Glutamatergic neuron (in vitro differentiated cells): ENCODE results near the gene PLXDC2. TPM values are rescaled to one million over a fixed set of nuclear protein-coding genes. Genes with fewer than 3 reads are reported as not detected.

Experiments
- DNase-seq: peaks from one replicate; pipeline ENCODE4 v3.0.0; 2022
- H3K27ac Mint-ChIP-seq: one replicate; pipeline ENCODE4 v1.8.0; 2020; ENCODE audit warnings: mild to moderate bottlenecking, mixed read lengths, inconsistent platforms; ENCODE audit not compliant: unreplicated experiment
- H3K27me3 Mint-ChIP-seq: one replicate; pipeline ENCODE4 v1.8.0; 2020; ENCODE audit warnings: mild to moderate bottlenecking, moderate library complexity, mixed read lengths, inconsistent platforms; ENCODE audit not compliant: unreplicated experiment
- H3K36me3 Mint-ChIP-seq: one replicate; pipeline ENCODE4 v1.8.0; 2020; ENCODE audit warnings: mild to moderate bottlenecking, mixed read lengths, inconsistent platforms; ENCODE audit not compliant: unreplicated experiment
- H3K4me1 Mint-ChIP-seq: one replicate; pipeline ENCODE4 v1.8.0; 2020; ENCODE audit warnings: mild to moderate bottlenecking, low read depth, mixed read lengths, inconsistent platforms; ENCODE audit not compliant: unreplicated experiment
- H3K4me3 Mint-ChIP-seq: one replicate; pipeline ENCODE4 v1.8.0; 2020; ENCODE audit warnings: mild to moderate bottlenecking, mixed read lengths, inconsistent platforms; ENCODE audit not compliant: unreplicated experiment
- H3K9me3 Mint-ChIP-seq: one replicate; pipeline ENCODE4 v1.8.0; 2020; ENCODE audit warnings: mild to moderate bottlenecking, moderate library complexity, mixed read lengths, inconsistent platforms; ENCODE audit not compliant: unreplicated experiment
- total RNA-seq: library from RNA; stranded (reverse); fragmentation: NEBNext Ultra II Directional; extraction: Animal tissue kit (Norgen Biotek cat#: 25700); gene quantifications from one replicate; pipeline ENCODE4 v1.2.1, GENCODE V29; 2021; ENCODE audit not compliant: unreplicated experiment
- TF ChIP-seq, protein P1 (sequence below): fragments of 200-600 bp; sonication (generic); IDR thresholded peaks from one replicate; pipeline ENCODE4 v1.5.0; 2021; ENCODE audit not compliant: partially characterized antibody, unreplicated experiment

PLXDC2 gene
- total RNA-seq, 1 donor from 2014 or later: 3.9 TPM

DNA sequence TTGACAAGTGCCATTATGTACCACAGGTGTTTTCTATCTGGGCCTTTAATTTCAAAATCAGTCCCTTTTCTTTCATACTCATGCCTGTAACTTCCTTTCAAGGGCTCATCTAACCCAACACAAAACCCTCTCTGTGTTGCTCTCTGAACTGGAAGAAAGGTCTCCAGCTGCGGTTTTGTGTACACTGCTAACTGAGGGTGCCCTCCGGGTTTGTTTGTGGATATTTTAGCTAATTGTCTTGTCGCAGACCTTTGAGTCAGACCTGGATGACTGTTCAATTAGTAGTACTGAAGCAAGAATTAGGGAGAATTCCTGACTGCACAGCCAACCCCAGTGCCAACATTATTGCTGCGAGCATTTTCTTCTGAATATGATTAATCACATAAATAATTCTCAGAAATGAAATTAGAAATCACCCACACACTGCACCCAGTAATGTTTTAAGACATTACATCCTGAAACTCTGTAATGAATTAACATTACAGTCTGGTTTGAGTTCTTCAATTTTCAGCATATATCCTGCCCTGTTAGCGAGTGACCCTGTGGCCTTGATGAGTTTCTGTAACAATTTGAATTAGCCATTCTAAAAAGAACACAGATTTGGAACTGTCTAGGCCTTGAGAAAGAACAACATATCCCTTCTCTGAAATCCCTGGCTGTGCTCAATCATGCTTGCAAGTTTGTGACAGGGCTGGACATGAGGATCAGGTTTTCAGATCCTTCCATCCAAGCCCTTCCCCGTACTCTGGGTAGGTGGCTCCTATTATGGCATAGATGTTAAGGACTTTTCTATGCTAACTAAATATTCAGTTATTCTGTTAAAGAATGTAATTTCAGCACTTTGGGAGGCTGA is 460.1 kb downstream of the PLXDC2 start:
- Mint-ChIP-seq H3K9me3 (no peaks in the 10 kb centered on the region), H3K27ac (no peak overlapping the region), H3K4me1 (no peaks in the 10 kb centered on the region), H3K27me3 (no peaks in the 10 kb centered on the region), H3K4me3 (no peak overlapping the region), H3K36me3 (no peaks in the 10 kb centered on the region)
- TF ChIP-seq, protein P1, sequence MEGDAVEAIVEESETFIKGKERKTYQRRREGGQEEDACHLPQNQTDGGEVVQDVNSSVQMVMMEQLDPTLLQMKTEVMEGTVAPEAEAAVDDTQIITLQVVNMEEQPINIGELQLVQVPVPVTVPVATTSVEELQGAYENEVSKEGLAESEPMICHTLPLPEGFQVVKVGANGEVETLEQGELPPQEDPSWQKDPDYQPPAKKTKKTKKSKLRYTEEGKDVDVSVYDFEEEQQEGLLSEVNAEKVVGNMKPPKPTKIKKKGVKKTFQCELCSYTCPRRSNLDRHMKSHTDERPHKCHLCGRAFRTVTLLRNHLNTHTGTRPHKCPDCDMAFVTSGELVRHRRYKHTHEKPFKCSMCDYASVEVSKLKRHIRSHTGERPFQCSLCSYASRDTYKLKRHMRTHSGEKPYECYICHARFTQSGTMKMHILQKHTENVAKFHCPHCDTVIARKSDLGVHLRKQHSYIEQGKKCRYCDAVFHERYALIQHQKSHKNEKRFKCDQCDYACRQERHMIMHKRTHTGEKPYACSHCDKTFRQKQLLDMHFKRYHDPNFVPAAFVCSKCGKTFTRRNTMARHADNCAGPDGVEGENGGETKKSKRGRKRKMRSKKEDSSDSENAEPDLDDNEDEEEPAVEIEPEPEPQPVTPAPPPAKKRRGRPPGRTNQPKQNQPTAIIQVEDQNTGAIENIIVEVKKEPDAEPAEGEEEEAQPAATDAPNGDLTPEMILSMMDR: no peak
- no peak for DNase-seq

DNA sequence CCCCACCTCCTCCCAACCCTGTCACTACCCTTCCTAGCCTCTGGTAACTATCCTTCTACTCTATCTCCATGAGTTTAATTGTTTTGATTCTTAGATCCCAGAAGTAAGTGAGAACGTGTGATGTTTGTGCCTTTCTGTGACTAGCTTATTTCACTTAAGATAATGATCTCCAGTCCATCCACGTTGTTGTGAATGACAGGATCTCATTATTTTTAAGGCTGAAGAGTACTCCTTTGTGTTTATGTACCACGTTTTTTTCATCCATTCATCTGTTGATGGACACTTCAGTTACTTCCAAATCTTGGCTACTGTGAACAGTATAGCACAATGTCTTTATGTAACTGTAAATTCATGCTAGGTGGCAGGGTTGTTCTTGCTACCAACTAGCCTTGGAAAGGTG is 461.6 kb downstream of the PLXDC2 start:
- Mint-ChIP-seq H3K36me3 (no peaks in the 10 kb centered on the region), H3K27ac (no peak overlapping the region), H3K27me3 (no peaks in the 10 kb centered on the region), H3K4me3 (no peak overlapping the region), H3K9me3 (no peaks in the 10 kb centered on the region), H3K4me1 (no peaks in the 10 kb centered on the region)
- no peak for DNase-seq
- TF ChIP-seq, protein P1: no peak

DNA sequence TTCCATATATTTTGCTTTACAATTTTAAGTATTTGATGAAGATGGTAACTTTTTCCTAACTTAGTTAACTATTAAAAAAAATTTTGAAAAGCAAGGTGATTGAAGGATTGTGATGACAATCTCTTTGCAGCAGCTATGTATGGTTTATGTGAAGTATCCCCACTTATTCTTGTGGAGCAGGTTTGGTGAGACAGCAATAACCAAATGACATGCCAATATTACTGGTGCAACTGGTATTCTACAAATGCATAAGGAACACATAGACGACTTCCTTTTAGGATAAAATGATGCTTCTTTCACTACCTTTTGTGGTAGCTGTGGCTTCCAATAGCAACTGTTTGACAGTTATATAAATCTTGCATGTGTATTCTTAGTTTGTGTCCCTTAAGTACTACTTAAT is 465.3 kb downstream of the PLXDC2 start:
- no peak overlapping the region for H3K27ac Mint-ChIP-seq
- H3K36me3 Mint-ChIP-seq: no peaks in the 10 kb centered on the region
- TF ChIP-seq, protein P1: no peak
- no peaks in the 10 kb centered on the region for H3K27me3 Mint-ChIP-seq
- no peaks in the 10 kb centered on the region for H3K4me1 Mint-ChIP-seq
- DNase-seq: no peak
- H3K9me3 Mint-ChIP-seq: no peaks in the 10 kb centered on the region
- H3K4me3 Mint-ChIP-seq: no peak overlapping the region

DNA sequence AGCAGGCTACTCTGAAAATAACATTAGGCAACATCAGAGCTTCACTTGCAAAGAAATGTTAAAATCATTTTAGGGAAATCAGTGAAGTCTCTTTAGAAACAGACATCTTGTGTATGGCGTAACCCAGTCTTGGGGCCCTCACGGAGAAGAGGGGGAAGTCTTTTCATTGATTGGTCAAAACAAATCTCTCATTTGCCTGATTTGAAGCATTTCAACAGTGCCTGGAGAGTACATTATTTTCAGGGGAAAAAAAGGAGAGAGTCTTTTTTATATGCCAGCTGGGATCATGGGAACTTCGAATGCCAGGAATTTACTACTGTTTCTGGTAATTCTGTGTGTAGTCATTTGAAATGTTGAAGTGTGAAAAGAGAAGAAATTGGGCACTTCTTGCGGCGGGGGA is 471.4 kb downstream of the PLXDC2 start:
- TF ChIP-seq, protein P1: no peak
- Mint-ChIP-seq H3K4me1 (no peaks in the 10 kb centered on the region), H3K27me3 (no peaks in the 10 kb centered on the region), H3K9me3 (no peaks in the 10 kb centered on the region), H3K36me3 (no peaks in the 10 kb centered on the region), H3K4me3 (no peak overlapping the region), H3K27ac (no peak overlapping the region)
- no peak for DNase-seq

DNA sequence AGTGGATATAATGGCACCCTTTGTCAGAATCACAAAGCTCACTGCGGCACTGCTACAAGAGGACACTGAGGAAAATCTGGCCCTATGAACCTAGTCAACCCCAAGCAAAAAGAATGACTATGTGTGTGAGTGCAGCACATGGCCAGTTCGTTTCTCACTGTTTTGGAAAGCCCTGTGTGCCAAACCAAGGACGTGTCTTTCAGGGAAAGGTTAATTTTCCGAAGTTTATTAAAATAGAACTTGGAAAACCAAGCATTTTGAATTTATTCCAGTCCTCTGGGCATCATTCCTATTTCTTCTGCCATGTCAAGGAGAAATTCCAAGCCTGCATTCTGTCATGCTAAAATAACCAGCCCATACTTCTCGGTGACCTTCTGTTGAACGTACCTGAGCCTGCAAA is 471.8 kb downstream of the PLXDC2 start:
- Mint-ChIP-seq H3K4me1 (no peaks in the 10 kb centered on the region), H3K9me3 (no peaks in the 10 kb centered on the region), H3K27ac (no peak overlapping the region), H3K27me3 (no peaks in the 10 kb centered on the region), H3K4me3 (no peak overlapping the region), H3K36me3 (no peaks in the 10 kb centered on the region)
- DNase-seq: no peak
- TF ChIP-seq, protein P1: no peak
